Adrenal gland (tissue), 12 donors: ENCODE data around the gene FBXO21. TPM values are rescaled to one million over a fixed set of nuclear protein-coding genes. Genes with fewer than 3 reads are reported as not detected.

Experiments used
- DNase-seq, 7 donors: peaks; one replicate each; pipeline ENCODE4 v3.0.0-alpha.2; 2019 to 2020
- H3K27ac ChIP-seq, 5 donors: fragments of 200-600 bp; sonication (generic) in 4 of 5; 1 replicate in 3 of 5; 2 replicates in 2 of 5; pipeline versions ENCODE4 v1.5.1 to v1.8.0; 2016 to 2020; ENCODE audit warnings: mild to moderate bottlenecking in 1 of 5
- H3K27me3 ChIP-seq: fragments of 200-600 bp; 2 replicates; pipeline ENCODE4 v1.8.0; 2021
- H3K36me3 ChIP-seq, 2 donors: fragments of 200-600 bp; replicated peaks in 1 of 2; 1 replicate in 1 of 2; 2 replicates in 1 of 2; pipeline versions ENCODE4 v1.5.1 to v1.8.0; 2018 to 2022
- H3K4me1 ChIP-seq, 2 donors: fragments of 200-600 bp; replicated peaks in 1 of 2; 1 replicate in 1 of 2; 2 replicates in 1 of 2; pipeline versions ENCODE4 v1.5.1 to v1.8.0; 2018 to 2021
- H3K4me3 ChIP-seq, 4 donors: fragments of 200-600 bp; sonication (generic) in 3 of 4; one replicate each; pipeline ENCODE4 v1.5.1; 2016 to 2018
- H3K9me3 ChIP-seq, 3 donors: fragments of 200-600 bp; sonication (generic) in 1 of 3; replicated peaks in 1 of 3; 1 replicate in 2 of 3; 2 replicates in 1 of 3; pipeline versions ENCODE4 v1.5.1 to v1.8.0; 2016 to 2021
- CTCF ChIP-seq, 6 experiments: fragments of 450-650 bp in 4 of 6; fragments of 200-600 bp in 2 of 6; sonication (generic) in 1 of 6; IDR thresholded peaks; 1 replicate in 5 of 6; 2 replicates in 1 of 6; pipeline versions ENCODE4 v1.5.1 to v1.8.0; 2016 to 2021; ENCODE audit warnings: antibody characterized with exemption in 6 of 6, mild to moderate bottlenecking in 2 of 6, moderate library complexity in 1 of 6
- POLR2A ChIP-seq, 2 donors: fragments of 450-650 bp; IDR thresholded peaks; one replicate each; pipeline ENCODE4 v1.6.1; 2017; ENCODE audit warnings: antibody characterized with exemption in 2 of 2, mild to moderate bottlenecking in 2 of 2, moderate library complexity in 1 of 2
- WGBS, 4 donors: extraction: QIAGEN DNeasy Blood & Tissue Kit in 2 of 4; methylation state at CpG; one replicate each; pipeline versions ENCODE4 v1.1.5 to v1.1.7; 2013 to 2017; 5-methylcytosine and 5-hydroxymethylcytosine counted together
- intact Hi-C, 2 donors: fragments of 100-400 bp; cut with DNase I; formaldehyde crosslinking; loops; one replicate each; pipeline versions ENCODE4 v1.14.1 to v1.15.0; 2022 to 2023
- polyA plus RNA-seq, 3 donors: library from polyadenylated mRNA; stranded (reverse); fragments of 200-250 nt in 2 of 3; fragments of 350-450 nt in 1 of 3; fragmentation: Illumina TruSeq in 1 of 3; extraction: RNeasy Lipid Tissue Mini Kit (QIAGEN cat#74804) in 1 of 3; gene quantifications; one replicate each; pipeline ENCODE4 v1.2.3, GENCODE V29; 2013 to 2014
- total RNA-seq, 9 donors: library from RNA; depleted of rRNA in 4 of 9; stranded (reverse); fragments of >200 nt in 4 of 9; fragments of 120-200 nt in 1 of 9; fragmentation: NEBNext Ultra II Directional in 1 of 9; extraction: Animal tissue kit (Norgen Biotek cat#: 25700) in 1 of 9; gene quantifications; one replicate each; pipeline versions ENCODE4 v1.1.0 to v1.2.4, GENCODE V29; 2013 to 2023
- donor health status: healthy with polysubstance abuse.
- donor health status: Bipolar disorder and iron deficiency.
- donor health status: DM: yes; HTN: yes; CAD: no.
- donor health status: DM: no; HTN: no; CAD: no.
- donor health status: DM: no; HTN: no; CAD: no.
- donor health status: DM: yes; HTN: yes; CAD: no.

FBXO21 gene
- total and polyA plus RNA-seq, 12 donors: 22.8 to 309 (median 103) TPM

- H3K9me3 ChIP-seq: no peaks in the 10 kb centered on the region
- WGBS, 4 donors: 85 to 88% (median 87%) methylated on average over 27 of the region's 27 CpGs
- H3K36me3 ChIP-seq: peaks cover 0 to 68% of the 10 kb centered on the region in 2 donors
- peak in 2 of 7 donors; percentile 12 to 51 for DNase-seq
- no peaks in the 10 kb centered on the region for H3K27me3 ChIP-seq
- intact Hi-C loops: no loop called here
- H3K4me1 ChIP-seq: peaks cover 7 to 11% of the 10 kb centered on the region in 2 donors
- H3K27ac ChIP-seq: no peak overlapping the region
- H3K4me3 ChIP-seq: no peak overlapping the region
- TF ChIP-seq POLR2A (IDR thresholded peaks at IDR 0.05) (no peak), CTCF (IDR thresholded peaks at IDR 0.05) (no peak)
Measured at GRCh38 chr12:117152793-117153775, 37.2 kb downstream of the FBXO21 start.

GRCh38 chr12:117151403-117152031, 38.8 kb downstream of the FBXO21 start:
- no peak for DNase-seq
- H3K9me3 ChIP-seq: no peaks in the 10 kb centered on the region
- H3K4me3 ChIP-seq: no peak overlapping the region
- 40 to 49% (median 46%) methylated on average over 5 of the region's 5 CpGs for WGBS, 4 donors
- H3K4me1 ChIP-seq: peaks cover 6 to 10% of the 10 kb centered on the region in 2 donors
- TF ChIP-seq CTCF (IDR thresholded peaks at IDR 0.05) (no peak), POLR2A (IDR thresholded peaks at IDR 0.05) (no peak)
- H3K36me3 ChIP-seq: peaks cover 0 to 58% of the 10 kb centered on the region in 2 donors
- peak overlapping the region in 2 of 5 donors; percentile 27 to 41 for H3K27ac ChIP-seq
- H3K27me3 ChIP-seq: no peaks in the 10 kb centered on the region
- intact Hi-C loops: no loop called here

- intact Hi-C loops: no loop called here
- no peak overlapping the region for H3K4me3 ChIP-seq
- peak in 1 of 7 donors; percentile 2 for DNase-seq
- TF ChIP-seq CTCF (IDR thresholded peaks at IDR 0.05) (no peak), POLR2A (IDR thresholded peaks at IDR 0.05) (no peak)
- H3K4me1 ChIP-seq: peaks cover 6 to 10% of the 10 kb centered on the region in 2 donors
- no peaks in the 10 kb centered on the region for H3K9me3 ChIP-seq
- H3K27ac ChIP-seq: no peak overlapping the region
- 82 to 91% (median 89%) methylated on average over 7 of the region's 7 CpGs for WGBS, 4 donors
- peaks cover 0 to 54% of the 10 kb centered on the region in 2 donors for H3K36me3 ChIP-seq
- H3K27me3 ChIP-seq: no peaks in the 10 kb centered on the region
Measured at GRCh38 chr12:117149431-117149830, 40.8 kb downstream of the FBXO21 start.

- Histone ChIP-seq H3K27me3 (no peaks in the 10 kb centered on the region), H3K36me3 (peaks cover 0 to 49% of the 10 kb centered on the region in 2 donors), H3K4me1 (peaks cover 6 to 10% of the 10 kb centered on the region in 2 donors), H3K27ac (no peak overlapping the region), H3K4me3 (no peak overlapping the region), H3K9me3 (no peaks in the 10 kb centered on the region)
- peak in 1 of 7 donors; percentile 10 for DNase-seq
- intact Hi-C loops: no loop called here
- WGBS, 4 donors: 82 to 91% (median 87%) methylated on average over 4 to 6 of the region's 6 CpGs
- TF ChIP-seq POLR2A (IDR thresholded peaks at IDR 0.05) (no peak), CTCF (IDR thresholded peaks at IDR 0.05) (no peak)
Measured at GRCh38 chr12:117148642-117149041, 41.6 kb downstream of the FBXO21 start.
